GM12892 (cell line): ENCODE results near the gene ERC1.

Experiments
- DNase-seq: peaks from one replicate; pipeline ENCODE4 v3.0.0; 2011; ENCODE audit not compliant: insufficient read length
- FAIRE-seq: peaks from 2 replicates; lab custom pipeline; 2011; peaks lifted over from hg19 to GRCh38; lab: Jason Lieb, UNC
- POLR2A ChIP-seq: IDR thresholded peaks from 2 replicates; pipeline ENCODE4 v1.6.1; 2011; ENCODE audit warnings: low read depth, low read length, control low read depth
- POLR2AphosphoS5 ChIP-seq: IDR thresholded peaks from 2 replicates; pipeline ENCODE4 v1.6.1; 2011; ENCODE audit warnings: low read depth, low read length, control low read depth
- TAF1 ChIP-seq: IDR thresholded peaks from 2 replicates; pipeline ENCODE4 v1.6.1; 2011; ENCODE audit warnings: low read depth, mild to moderate bottlenecking, control low read depth, low read length, borderline replicate concordance

ERC1 gene

DNA sequence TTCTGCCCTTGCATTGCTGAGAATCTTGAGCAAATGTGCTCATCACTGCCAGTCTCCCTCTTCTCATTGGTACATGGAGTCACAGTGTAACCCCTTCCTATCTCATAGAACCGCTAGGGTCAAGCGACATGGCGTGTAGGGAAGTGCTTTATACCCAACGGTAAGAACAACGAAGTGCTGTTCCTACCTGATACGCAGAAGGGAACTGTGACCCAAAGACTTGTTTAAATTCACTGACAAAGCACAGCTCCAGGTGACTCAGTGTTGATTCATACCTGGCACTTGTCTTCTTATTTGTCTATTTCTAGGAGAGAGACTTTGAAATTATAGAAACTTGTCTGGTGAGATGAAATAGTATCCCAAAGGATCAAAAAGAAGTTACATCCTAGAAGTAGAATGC is 549.7 kb downstream of the ERC1 start:
- FAIRE-seq (no peak), DNase-seq (no peak)
- TF ChIP-seq TAF1: no peak
- no peak for TF ChIP-seq POLR2A
- TF ChIP-seq POLR2AphosphoS5: no peak

DNA sequence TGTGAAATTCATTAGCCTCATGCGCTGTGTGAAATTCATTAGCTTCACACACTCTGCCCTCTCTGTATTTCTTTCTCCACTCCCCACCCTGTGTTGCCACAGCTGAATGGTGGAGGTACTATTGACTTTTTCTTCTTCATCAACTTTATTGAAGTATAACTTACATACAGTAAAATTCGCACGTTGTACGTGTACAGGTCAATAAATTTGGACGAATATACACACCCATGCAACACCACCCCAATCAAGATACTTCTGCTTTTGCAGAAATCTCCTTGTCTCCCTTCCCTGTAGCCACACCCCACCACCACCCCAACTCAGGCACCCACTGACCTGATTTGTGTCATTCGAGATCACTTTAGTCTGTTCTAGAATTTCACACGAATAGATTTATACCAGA is 551.6 kb downstream of the ERC1 start:
- no peak for DNase-seq
- no peak for FAIRE-seq
- TF ChIP-seq TAF1 (no peak), POLR2A (no peak), POLR2AphosphoS5 (no peak)

DNA sequence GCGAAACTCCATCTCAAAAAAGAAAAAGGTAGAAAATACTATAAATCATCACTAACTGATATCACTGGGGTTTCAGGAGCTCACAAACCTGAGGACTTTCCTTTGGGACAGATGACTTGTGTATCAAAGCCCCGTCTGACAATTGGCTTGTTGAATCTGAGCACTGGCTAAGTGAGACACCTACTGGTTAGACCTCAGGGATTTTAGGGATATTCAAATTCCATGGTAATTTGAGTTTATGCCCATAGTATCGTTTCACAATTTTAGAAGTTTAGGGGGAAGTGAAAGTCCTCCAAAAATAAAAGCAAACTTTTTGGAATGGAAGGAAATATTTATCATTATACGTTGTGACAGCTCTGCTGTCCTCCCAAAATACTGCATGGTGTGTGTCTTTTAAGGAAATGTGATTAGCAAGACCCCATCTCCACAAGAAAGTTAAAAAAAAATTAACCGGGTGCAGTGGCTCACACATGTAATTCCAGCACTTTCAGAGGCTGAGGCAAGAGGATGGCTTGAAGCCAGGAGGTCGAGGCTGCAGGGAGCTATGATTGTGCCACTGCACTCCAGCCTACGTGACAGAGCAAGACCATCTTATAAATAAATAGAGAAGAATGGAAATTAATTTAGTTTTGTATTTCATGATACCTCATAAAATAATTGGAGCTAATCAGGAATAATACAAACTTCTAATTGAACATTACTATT is 554.1 kb downstream of the ERC1 start:
- TF ChIP-seq POLR2A (no peak), POLR2AphosphoS5 (no peak), TAF1 (no peak)
- DNase-seq: no peak
- no peak for FAIRE-seq
